Suprapubic skin (tissue), 4 donors: ENCODE results near the gene SLC9A8. TPM values are rescaled to one million over a fixed set of nuclear protein-coding genes. Genes with fewer than 3 reads are reported as not detected.

Experiments used
- DNase-seq, 2 donors: peaks; one replicate each; pipeline ENCODE4 v3.0.0-alpha.2; 2019; ENCODE audit warnings: low spot score in 2 of 2
- H3K27ac ChIP-seq: fragments of 200-600 bp; sonication (generic); one replicate; pipeline ENCODE4 v1.5.1; 2019
- H3K27me3 ChIP-seq: fragments of 200-600 bp; sonication (generic); one replicate; pipeline ENCODE4 v1.5.1; 2019
- H3K36me3 ChIP-seq: fragments of 200-600 bp; sonication (generic); one replicate; pipeline ENCODE4 v1.5.1; 2019
- H3K4me1 ChIP-seq: fragments of 200-600 bp; sonication (generic); one replicate; pipeline ENCODE4 v1.5.1; 2019
- H3K4me3 ChIP-seq: fragments of 200-600 bp; sonication (generic); one replicate; pipeline ENCODE4 v1.5.1; 2019; ENCODE audit warnings: mild to moderate bottlenecking
- H3K9me3 ChIP-seq: fragments of 200-600 bp; sonication (generic); one replicate; pipeline ENCODE4 v1.5.1; 2019
- EP300 ChIP-seq: sonication (generic); formaldehyde crosslinking; IDR thresholded peaks from one replicate; pipeline ENCODE4 v1.6.1; 2017; ENCODE audit warnings: antibody characterized with exemption
- POLR2A ChIP-seq, 2 donors: fragments of 450-650 bp; IDR thresholded peaks; one replicate each; pipeline ENCODE4 v1.6.1; 2017; ENCODE audit warnings: antibody characterized with exemption in 2 of 2, mild to moderate bottlenecking in 2 of 2, moderate library complexity in 2 of 2
- POLR2AphosphoS5 ChIP-seq, 3 donors: sonication (generic); formaldehyde crosslinking; IDR thresholded peaks; one replicate each; pipeline ENCODE4 v1.6.1; 2017; ENCODE audit warnings: antibody characterized with exemption in 3 of 3
- WGBS: methylation state at CpG from one replicate; pipeline ENCODE4 v1.1.5; 2018; 5-methylcytosine and 5-hydroxymethylcytosine counted together
- total RNA-seq, 4 donors: library from RNA; depleted of rRNA; stranded (reverse); fragments of >200 nt; gene quantifications; one replicate each; pipeline ENCODE4 v1.1.0, GENCODE V29; 2016
- TF ChIP-seq, protein P1 (sequence below), 2 donors: fragments of 200-600 bp in 1 of 2; fragments of 450-650 bp in 1 of 2; sonication (generic) in 1 of 2; IDR thresholded peaks; one replicate each; pipeline ENCODE4 v1.5.1; 2016 to 2019; ENCODE audit warnings: antibody characterized with exemption in 2 of 2, mild to moderate bottlenecking in 1 of 2, moderate library complexity in 1 of 2

SLC9A8 gene
- total RNA-seq, 4 donors from 2014 or later = 5.7 to 15.6 (median 9.2) TPM

DNA sequence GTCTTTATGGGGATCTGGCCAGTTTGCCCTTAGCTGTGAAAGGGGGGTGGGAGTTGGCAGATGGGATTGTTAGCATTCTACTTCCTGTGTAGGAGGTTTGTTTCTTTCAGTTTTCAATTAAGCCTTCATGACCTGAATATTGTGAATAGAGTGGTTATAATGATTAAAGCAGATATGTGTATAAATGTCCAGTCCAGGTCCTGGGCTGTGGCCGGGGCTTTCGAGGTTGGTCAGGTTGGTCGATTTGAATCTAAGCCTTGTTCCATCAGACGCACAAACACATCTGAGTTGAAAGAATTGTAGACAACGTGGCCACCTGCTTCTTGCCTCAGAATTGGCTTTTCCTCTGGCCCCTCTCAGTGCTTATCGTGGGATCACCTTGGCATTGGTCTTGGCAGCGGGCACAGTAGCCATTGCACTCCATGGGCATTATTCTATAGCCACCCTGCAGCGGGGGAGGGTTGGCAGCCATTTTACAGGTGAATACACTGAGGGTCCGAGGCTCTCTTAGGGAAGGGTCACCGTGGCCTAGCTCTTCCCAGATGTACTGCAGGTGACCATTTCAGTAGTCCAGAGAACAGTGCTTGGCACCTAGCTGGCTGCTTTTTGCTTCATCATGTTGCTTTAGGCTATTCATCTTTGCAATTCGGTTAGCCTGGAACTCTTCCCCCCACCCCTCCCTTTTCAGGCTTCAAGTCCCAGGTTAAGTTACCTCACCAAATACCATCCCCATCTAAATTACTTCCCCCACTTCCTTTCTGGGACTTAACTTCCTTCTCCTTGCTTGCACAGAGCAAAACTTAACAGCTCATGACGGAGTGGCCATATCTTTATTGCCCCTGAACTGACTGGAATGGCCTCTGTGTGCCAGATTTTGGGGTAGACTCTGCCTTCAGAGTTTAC is 124.7 kb downstream of the SLC9A8 start:
- H3K4me1 ChIP-seq = peaks cover 34% of the 10 kb centered on the region

DNA sequence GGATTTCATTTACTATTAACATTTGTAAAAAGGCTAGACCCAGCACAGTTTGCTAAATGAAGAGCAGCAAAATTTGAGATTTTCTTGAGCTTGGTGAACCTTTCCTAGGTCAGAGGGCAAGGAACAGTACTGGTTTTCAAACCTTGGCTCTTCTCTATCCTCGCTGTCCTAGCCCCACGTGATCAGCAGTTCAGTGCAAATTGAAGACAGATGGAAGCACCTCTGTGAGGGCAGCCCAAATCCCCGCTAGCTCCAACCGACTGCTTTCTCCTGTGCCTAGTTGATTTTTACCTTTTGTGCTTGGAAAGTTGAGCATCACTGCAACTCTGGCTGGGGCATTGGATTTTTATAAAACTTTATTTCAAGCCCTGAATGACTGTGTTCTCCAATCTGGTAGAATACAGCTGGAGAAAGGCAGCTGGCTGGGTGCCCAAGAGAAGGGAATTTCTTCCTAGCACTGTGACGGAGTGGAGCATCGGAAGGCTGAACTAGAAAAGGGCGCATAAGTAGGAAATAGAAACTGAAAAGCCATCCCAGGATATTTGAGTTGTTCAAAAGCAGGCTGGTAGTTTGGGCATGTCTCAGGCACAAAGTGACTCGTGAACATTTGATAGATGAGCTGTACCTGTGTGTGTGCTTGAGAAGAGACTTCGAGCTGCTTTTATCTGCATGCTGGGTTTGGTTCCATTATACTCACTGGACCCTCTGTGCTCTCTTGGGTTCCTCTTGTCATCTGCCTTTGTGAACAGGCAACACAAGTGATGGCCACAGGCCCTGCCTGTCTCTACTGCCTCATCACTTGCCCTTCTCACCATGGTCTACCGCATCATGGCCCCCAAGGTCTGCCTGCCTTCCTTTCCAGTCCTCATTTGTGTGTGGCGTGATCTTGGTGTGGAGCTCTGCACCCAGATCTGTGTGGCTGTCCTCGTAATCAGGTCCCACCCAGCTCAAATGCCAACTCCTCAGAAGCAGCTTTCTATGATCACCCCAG is 125.8 kb downstream of the SLC9A8 start:
- H3K27me3 ChIP-seq = no peaks in the 10 kb centered on the region
- TF ChIP-seq, protein P1, sequence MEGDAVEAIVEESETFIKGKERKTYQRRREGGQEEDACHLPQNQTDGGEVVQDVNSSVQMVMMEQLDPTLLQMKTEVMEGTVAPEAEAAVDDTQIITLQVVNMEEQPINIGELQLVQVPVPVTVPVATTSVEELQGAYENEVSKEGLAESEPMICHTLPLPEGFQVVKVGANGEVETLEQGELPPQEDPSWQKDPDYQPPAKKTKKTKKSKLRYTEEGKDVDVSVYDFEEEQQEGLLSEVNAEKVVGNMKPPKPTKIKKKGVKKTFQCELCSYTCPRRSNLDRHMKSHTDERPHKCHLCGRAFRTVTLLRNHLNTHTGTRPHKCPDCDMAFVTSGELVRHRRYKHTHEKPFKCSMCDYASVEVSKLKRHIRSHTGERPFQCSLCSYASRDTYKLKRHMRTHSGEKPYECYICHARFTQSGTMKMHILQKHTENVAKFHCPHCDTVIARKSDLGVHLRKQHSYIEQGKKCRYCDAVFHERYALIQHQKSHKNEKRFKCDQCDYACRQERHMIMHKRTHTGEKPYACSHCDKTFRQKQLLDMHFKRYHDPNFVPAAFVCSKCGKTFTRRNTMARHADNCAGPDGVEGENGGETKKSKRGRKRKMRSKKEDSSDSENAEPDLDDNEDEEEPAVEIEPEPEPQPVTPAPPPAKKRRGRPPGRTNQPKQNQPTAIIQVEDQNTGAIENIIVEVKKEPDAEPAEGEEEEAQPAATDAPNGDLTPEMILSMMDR (IDR thresholded peaks at IDR 0.05) = no peak
- TF ChIP-seq EP300 (no peak), POLR2AphosphoS5 (IDR thresholded peaks at IDR 0.05) (no peak), POLR2A (IDR thresholded peaks at IDR 0.05) (no peak)
- H3K4me3 ChIP-seq = peak overlapping the region; percentile 74
- 43% methylated on average over 12 of the region's 12 CpGs for WGBS
- no peaks in the 10 kb centered on the region for H3K9me3 ChIP-seq
- H3K36me3 ChIP-seq = peaks cover 20% of the 10 kb centered on the region
- peak in 1 of 2 donors; percentile 78 for DNase-seq
- no peak overlapping the region for H3K27ac ChIP-seq
- peaks cover 34% of the 10 kb centered on the region for H3K4me1 ChIP-seq

More for the DNA sequence above, 124.7 kb downstream of the SLC9A8 start:
- Histone ChIP-seq H3K27ac (peak overlapping the region; percentile 90), H3K36me3 (peaks cover 11% of the 10 kb centered on the region), H3K27me3 (no peaks in the 10 kb centered on the region), H3K4me3 (peak overlapping the region; percentile 74), H3K9me3 (no peaks in the 10 kb centered on the region)
- DNase-seq = no peak
- WGBS = 10% methylated on average over 11 of the region's 12 CpGs
- TF ChIP-seq POLR2AphosphoS5 (IDR thresholded peaks at IDR 0.05) (no peak), POLR2A (IDR thresholded peaks at IDR 0.05) (no peak), EP300 (no peak)
- TF ChIP-seq, protein P1 (IDR thresholded peaks at IDR 0.05) = no peak

DNA sequence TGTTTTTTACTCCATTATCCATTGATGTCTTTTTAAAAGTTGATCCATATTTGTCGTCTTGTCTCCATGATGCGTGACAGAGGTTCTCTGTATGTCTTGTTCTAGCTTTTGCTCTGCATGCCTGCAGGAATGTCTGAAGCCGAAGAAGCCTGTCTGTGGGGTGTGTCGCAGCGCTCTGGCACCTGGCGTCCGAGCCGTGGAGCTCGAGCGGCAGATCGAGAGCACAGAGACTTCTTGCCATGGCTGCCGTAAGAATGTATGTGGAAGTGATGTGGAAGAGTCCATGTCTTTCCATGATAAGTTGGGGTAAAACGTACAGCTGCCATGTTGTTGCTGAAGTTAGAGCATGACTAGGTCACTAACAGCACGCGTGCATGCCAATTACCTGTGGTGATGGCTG is 128.8 kb downstream of the SLC9A8 start:
- Histone ChIP-seq H3K27ac (no peak overlapping the region), H3K4me3 (no peak overlapping the region), H3K9me3 (no peaks in the 10 kb centered on the region), H3K4me1 (peaks cover 26% of the 10 kb centered on the region), H3K36me3 (peaks cover 45% of the 10 kb centered on the region), H3K27me3 (no peaks in the 10 kb centered on the region)
- no peak for DNase-seq
- 93% methylated on average over 15 of the region's 15 CpGs for WGBS
- TF ChIP-seq POLR2AphosphoS5 (IDR thresholded peaks at IDR 0.05) (no peak), EP300 (no peak), POLR2A (IDR thresholded peaks at IDR 0.05) (no peak)
- TF ChIP-seq, protein P1 (IDR thresholded peaks at IDR 0.05) = no peak

Other genes starting within 250 kb of the SLC9A8 start
- 10 to 100 TPM in 1 of 4 donors, 1 to 10 TPM in 3; 4.3 to 14.4 (median 7.0) TPM for gene PTGIS, start 244.7 kb upstream of the SLC9A8 start, total RNA-seq
- 10 to 100 TPM in 2 of 4 donors, 1 to 10 TPM in 2; 8.8 to 12.7 (median 10.1) TPM for gene B4GALT5, start 99.0 kb upstream of the SLC9A8 start, total RNA-seq
- gene SPATA2, start 102.7 kb downstream of the SLC9A8 start, total RNA-seq = 1 to 10 TPM; 7.3 to 9.3 (median 8.7) TPM
- 100 to 1,000 TPM; 134 to 150 (median 138) TPM for gene RNF114, start 123.6 kb downstream of the SLC9A8 start, total RNA-seq
- gene SNAI1, start 170.2 kb downstream of the SLC9A8 start, total RNA-seq = 1 to 10 TPM in 3 of 4 donors, under 1 TPM in 1; 0.56 to 4.1 (median 1.4) TPM